H1 (cell line): Measurements from ENCODE around the gene KCNMA1. TPM values are rescaled to one million over a fixed set of nuclear protein-coding genes. Genes with fewer than 3 reads are reported as not detected.

ENCODE experiments used
- CTCF ChIA-PET: fragments of 300-600 bp; sonication (Branson Sonifier 250); formaldehyde crosslinking; loops from one replicate; lab custom pipeline; 2021; ENCODE audit not compliant: partially characterized antibody; lab: Charles Lee
- POLR2A ChIA-PET: fragments of 300-600 bp; sonication (Branson Sonifier 250); formaldehyde crosslinking; loops from one replicate; lab custom pipeline; 2021; ENCODE audit warnings: inconsistent platforms; ENCODE audit not compliant: partially characterized antibody; lab: Charles Lee
- DNase-seq, 2 experiments: peaks; one replicate each; pipeline versions ENCODE4 v3.0.0 to v3.0.0-alpha.2; 2010 to 2022; ENCODE audit warnings: low spot score in 2 of 2, low read depth in 1 of 2, mixed read lengths in 1 of 2
- FAIRE-seq: peaks from 2 replicates; lab custom pipeline; 2011; peaks lifted over from hg19 to GRCh38; lab: Jason Lieb, UNC
- H2AFZ ChIP-seq: 2 replicates; pipeline ENCODE4 v1.8.1; 2012; ENCODE audit warnings: low read length, inconsistent platforms
- H2AK5ac ChIP-seq: 2 replicates; pipeline ENCODE4 v1.6.1; 2013; ENCODE audit warnings: low read depth, low read length
- H2BK120ac ChIP-seq: replicated peaks from 2 replicates; pipeline ENCODE3; 2013; ENCODE audit warnings: low read depth, low read length, inconsistent platforms
- H2BK12ac ChIP-seq: 2 replicates; pipeline ENCODE4 v1.6.1; 2013; ENCODE audit warnings: low read depth, low read length
- H2BK15ac ChIP-seq: 2 replicates; pipeline ENCODE4 v1.6.1; 2013; ENCODE audit warnings: low read length
- H2BK20ac ChIP-seq: 2 replicates; pipeline ENCODE4 v1.6.1; 2013; ENCODE audit warnings: low read length
- H2BK5ac ChIP-seq: 2 replicates; pipeline ENCODE4 v1.6.1; 2013; ENCODE audit warnings: low read depth, low read length
- H3K14ac ChIP-seq: 2 replicates; pipeline ENCODE4 v1.6.1; 2013; ENCODE audit warnings: inconsistent platforms; ENCODE audit not compliant: insufficient read length
- H3K18ac ChIP-seq: 2 replicates; pipeline ENCODE4 v1.6.1; 2013; ENCODE audit warnings: low read length; ENCODE audit errors: extremely low read depth
- H3K23ac ChIP-seq: 2 replicates; pipeline ENCODE4 v1.6.1; 2013; ENCODE audit warnings: inconsistent platforms; ENCODE audit not compliant: insufficient read length
- H3K23me2 ChIP-seq: 2 replicates; pipeline ENCODE4 v1.6.1; 2013; ENCODE audit warnings: low read depth, low read length
- H3K27ac ChIP-seq: 2 replicates; pipeline ENCODE4 v1.6.1; 2011; ENCODE audit warnings: low read depth, low read length, inconsistent platforms
- H3K27me3 ChIP-seq, 4 experiments: replicated peaks in 1 of 4; 1 replicate in 1 of 4; 2 replicates in 3 of 4; pipeline versions ENCODE4 v1.6.1 to v1.8.1; 2011 to 2013; ENCODE audit warnings: low read length in 3 of 4, mild to moderate bottlenecking in 3 of 4, inconsistent platforms in 2 of 4, mixed read lengths in 2 of 4, moderate library complexity in 1 of 4; ENCODE audit not compliant: control insufficient read depth in 3 of 4, insufficient read depth in 3 of 4; ENCODE audit errors: extremely low read depth in 1 of 4
- H3K36me3 ChIP-seq, 4 experiments: 2 replicates each; pipeline versions ENCODE4 v1.6.1 to v1.8.1; 2011 to 2013; ENCODE audit warnings: mild to moderate bottlenecking in 4 of 4, low read length in 3 of 4, moderate library complexity in 2 of 4, control low read depth in 1 of 4, inconsistent platforms in 1 of 4; ENCODE audit not compliant: insufficient read depth in 4 of 4, control insufficient read depth in 2 of 4
- H3K4ac ChIP-seq: replicated peaks from 2 replicates; pipeline ENCODE3; 2013; ENCODE audit warnings: low read length, low read depth, mixed read lengths, inconsistent platforms; ENCODE audit not compliant: insufficient read length
- H3K4me1 ChIP-seq, 4 experiments: replicated peaks in 1 of 4; 1 replicate in 1 of 4; 2 replicates in 3 of 4; pipeline versions ENCODE4 v1.6.1 to v1.8.1; 2011 to 2013; ENCODE audit warnings: low read length in 3 of 4, inconsistent platforms in 2 of 4, mixed read lengths in 1 of 4; ENCODE audit not compliant: insufficient read depth in 4 of 4, control insufficient read depth in 3 of 4
- H3K4me2 ChIP-seq, 2 experiments: 2 replicates each; pipeline versions ENCODE4 v1.6.1 to v1.8.1; 2011 to 2013; ENCODE audit warnings: low read depth in 2 of 2, low read length in 2 of 2, control low read depth in 1 of 2, inconsistent platforms in 1 of 2, mild to moderate bottlenecking in 1 of 2; ENCODE audit not compliant: insufficient read depth in 1 of 2
- H3K4me3 ChIP-seq, 4 experiments: fragments of 200-600, 300-600 bp in 1 of 4; sonication (generic), shearing (Covaris generic), sonication (Bioruptor Twin) in 1 of 4; 2 replicates each; pipeline versions ENCODE4 v1.5.1 to v1.8.1; 2011 to 2016; ENCODE audit warnings: low read length in 4 of 4, low read depth in 3 of 4, control low read depth in 2 of 4, inconsistent platforms in 2 of 4, mild to moderate bottlenecking in 2 of 4, mixed read lengths in 1 of 4, moderate library complexity in 1 of 4; ENCODE audit not compliant: insufficient read depth in 2 of 4; ENCODE audit errors: extremely low read depth in 1 of 4
- H3K56ac ChIP-seq: replicated peaks from 2 replicates; pipeline ENCODE3; 2013; ENCODE audit warnings: low read depth, mild to moderate bottlenecking, mixed read lengths, low read length, inconsistent platforms; ENCODE audit not compliant: insufficient read length
- H3K79me1 ChIP-seq: 2 replicates; pipeline ENCODE4 v1.6.1; 2013; ENCODE audit warnings: low read depth, low read length, control low read depth
- H3K79me2 ChIP-seq, 2 experiments: 2 replicates each; pipeline versions ENCODE4 v1.6.1 to v1.8.1; 2012 to 2013; ENCODE audit warnings: low read length in 2 of 2, mild to moderate bottlenecking in 2 of 2, inconsistent platforms in 1 of 2; ENCODE audit not compliant: insufficient read depth in 2 of 2, control insufficient read depth in 1 of 2
- H3K9ac ChIP-seq, 4 experiments: replicated peaks in 1 of 4; 1 replicate in 1 of 4; 2 replicates in 3 of 4; pipeline versions ENCODE4 v1.6.1 to v1.8.1; 2011 to 2013; ENCODE audit warnings: low read depth in 3 of 4, low read length in 3 of 4, control low read depth in 2 of 4, mild to moderate bottlenecking in 2 of 4, moderate library complexity in 2 of 4, inconsistent platforms in 1 of 4; ENCODE audit errors: extremely low read depth in 1 of 4
- H3K9me3 ChIP-seq, 2 experiments: 2 replicates each; pipeline versions ENCODE4 v1.6.1 to v1.8.1; 2012 to 2013; ENCODE audit warnings: mild to moderate bottlenecking in 2 of 2, moderate library complexity in 2 of 2, control low read depth in 1 of 2, inconsistent platforms in 1 of 2, low read depth in 1 of 2, low read length in 1 of 2, mixed read lengths in 1 of 2; ENCODE audit not compliant: insufficient read depth in 2 of 2
- H4K20me1 ChIP-seq, 2 experiments: replicated peaks in 1 of 2; 2 replicates each; pipeline versions ENCODE3 to v1.8.1; 2011 to 2013; ENCODE audit warnings: inconsistent platforms in 2 of 2, low read length in 2 of 2, mild to moderate bottlenecking in 1 of 2; ENCODE audit not compliant: insufficient read depth in 2 of 2, control insufficient read depth in 1 of 2
- H4K5ac ChIP-seq: 2 replicates; pipeline ENCODE4 v1.6.1; 2013; ENCODE audit warnings: low read length, low read depth, mixed read lengths, inconsistent platforms; ENCODE audit not compliant: insufficient read length
- H4K8ac ChIP-seq: 2 replicates; pipeline ENCODE4 v1.8.0; 2013; ENCODE audit warnings: mild to moderate bottlenecking, moderate library complexity, low read length, inconsistent platforms; ENCODE audit not compliant: insufficient read depth; ENCODE audit errors: extremely low read depth
- H4K91ac ChIP-seq: replicated peaks from 2 replicates; pipeline ENCODE3; 2013; ENCODE audit warnings: low read length, mixed read lengths, inconsistent platforms; ENCODE audit not compliant: insufficient read length
- EGR1 ChIP-seq: IDR thresholded peaks from 2 replicates; pipeline ENCODE4 v1.6.1; 2011; ENCODE audit warnings: low read depth, low read length, borderline replicate concordance
- JUND ChIP-seq: IDR thresholded peaks from 2 replicates; pipeline ENCODE4 v1.6.1; 2011; ENCODE audit warnings: mild to moderate bottlenecking, improper control_type of control experiment, low read length
- KDM5A ChIP-seq: fragments of 200-600 bp; IDR thresholded peaks from 2 replicates; pipeline ENCODE4 v1.7.1; 2012; ENCODE audit warnings: mild to moderate bottlenecking, low read length, inconsistent platforms, mixed read lengths
- NRF1 ChIP-seq: IDR thresholded peaks from 2 replicates; pipeline ENCODE4 v1.6.1; 2011; ENCODE audit warnings: mild to moderate bottlenecking, low read depth, low read length, improper control_type of control experiment
- RBBP5 ChIP-seq: IDR thresholded peaks from 2 replicates; pipeline ENCODE4 v1.7.1; 2012; ENCODE audit warnings: low read depth, mild to moderate bottlenecking, inconsistent platforms, low read length, moderate library complexity, borderline replicate concordance
- SIRT6 ChIP-seq: IDR thresholded peaks from one replicate; pipeline ENCODE4 v1.7.1; 2012; ENCODE audit warnings: low read length, inconsistent platforms
- SP4 ChIP-seq: IDR thresholded peaks from 2 replicates; pipeline ENCODE4 v1.6.1; 2012; ENCODE audit warnings: low read length, inconsistent platforms
- WGBS, 2 experiments: shearing (Covaris generic) in 1 of 2; methylation state at CpG; one replicate each; pipeline versions ENCODE4 v1.1.6 to v1.1.7; 2013 to 2015; ENCODE audit warnings: low lambda C conversion rate in 2 of 2, mixed read lengths in 2 of 2, inconsistent platforms in 1 of 2, low coverage in 1 of 2, missing lambda C conversion rate in 1 of 2; ENCODE audit not compliant: insufficient replicate concordance in 2 of 2, insufficient coverage in 1 of 2, insufficient read length in 1 of 2; ENCODE audit errors: extremely low coverage in 1 of 2, missing lambda C conversion rate in 1 of 2; 5-methylcytosine and 5-hydroxymethylcytosine counted together
- polyA plus RNA-seq, 7 experiments: library from polyadenylated mRNA; depleted of rRNA in 3 of 7; stranded (reverse) in 5 of 7; unstranded in 2 of 7; fragments of >200 nt in 5 of 7; fragments of 200-250 nt in 2 of 7; gene quantifications; 1 replicate in 5 of 7; 2 replicates in 1 of 7; 4 replicates in 1 of 7; pipeline versions ENCODE4 v1.2.1 to v1.2.3, GENCODE V29; 2011 to 2013; ENCODE audit warnings: missing spikeins in 2 of 7, mixed read lengths in 2 of 7
- total RNA-seq: library from RNA; stranded (reverse); fragmentation: NEBNext Ultra II Directional; extraction: Animal tissue kit (Norgen Biotek cat#: 25700); gene quantifications from 2 replicates; pipeline ENCODE4 v1.2.1, GENCODE V29; 2021

The KCNMA1 gene
- total and polyA plus RNA-seq, 2 of the 8 experiments (the other 6 are each of a cell fraction or from before 2014, with no cell fraction given) = 10.2 to 11.1 TPM

DNA sequence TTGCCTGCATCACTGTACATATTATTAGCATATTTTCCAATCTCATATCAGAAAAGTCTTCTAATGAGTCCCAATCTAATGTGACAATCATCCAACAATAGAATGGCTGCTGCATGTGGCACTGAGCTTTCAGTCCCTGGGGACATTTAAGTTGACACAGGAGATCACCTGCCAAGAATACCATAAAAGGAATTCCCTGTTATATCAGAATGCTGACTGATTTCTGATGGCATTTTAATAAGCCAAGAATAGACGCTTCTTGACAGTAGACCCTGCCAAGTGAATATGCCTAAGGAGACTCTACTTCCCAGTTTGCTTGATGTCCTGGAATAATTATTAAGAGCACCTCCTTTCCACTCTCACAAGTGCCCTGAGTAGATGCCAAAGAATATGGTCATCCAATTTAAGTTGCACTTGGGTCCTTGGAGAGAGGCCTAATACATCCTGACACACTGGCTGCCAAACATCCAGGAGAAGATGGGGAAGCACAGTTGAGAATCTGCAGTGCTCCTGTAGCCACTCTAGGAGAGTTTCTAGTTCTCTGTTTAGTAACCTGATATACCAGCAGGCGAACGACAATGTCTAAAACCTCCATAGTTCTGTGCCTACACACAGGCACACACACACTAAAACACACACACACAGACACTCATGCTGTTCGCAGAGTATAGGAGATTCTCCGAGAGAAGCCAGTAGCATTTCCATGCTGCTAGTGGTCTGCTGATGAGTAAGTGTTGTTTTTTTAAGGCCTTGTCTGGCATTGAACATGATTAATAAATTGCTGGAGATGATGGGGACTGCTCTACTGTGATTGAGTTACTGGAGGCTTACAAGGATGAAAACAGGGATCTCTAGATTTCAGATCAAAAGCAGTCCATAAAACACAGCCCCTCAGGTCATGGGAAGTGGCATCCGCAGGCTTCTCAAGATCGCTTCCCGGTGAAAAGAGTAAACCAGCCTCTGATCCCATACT is 369.6 kb downstream of the KCNMA1 start:
- DNase-seq (no peak), FAIRE-seq (no peak)
- H2AK5ac ChIP-seq = no peak overlapping the region
- CTCF ChIA-PET = interaction anchor here (0.8 to 2.8 kb wide), 5 partner anchors 7 to 102 kb away, joined by 3 to 7 read pairs (median 3); no protein-coding TSS in a partner anchor
- no peak overlapping the region for H3K27ac ChIP-seq
- H3K4ac ChIP-seq = no peak overlapping the region
- H3K36me3 ChIP-seq = no peaks in the 10 kb centered on the region
- H2BK5ac ChIP-seq = no peak overlapping the region
- POLR2A ChIA-PET = interaction anchor here (0.9 kb wide), 1 partner anchor 93 kb away, joined by 3 read pairs; no protein-coding TSS in a partner anchor
- H3K4me3 ChIP-seq = no peak overlapping the region
- H3K9me3 ChIP-seq = no peaks in the 10 kb centered on the region
- 90% methylated on average over 8 of the region's 8 CpGs; no CpG with 5 or more reads in 1 of the 2 experiments for WGBS, 2 experiments
- H3K4me2 ChIP-seq = no peak overlapping the region
- no peaks in the 10 kb centered on the region for H3K79me2 ChIP-seq
- no peak overlapping the region for H2BK120ac ChIP-seq
- H2BK15ac ChIP-seq = no peak overlapping the region
- H3K79me1 ChIP-seq = peaks cover 2% of the 10 kb centered on the region; the same call in 1 of the 2 replicates
- H4K8ac ChIP-seq = no peak overlapping the region
- H4K20me1 ChIP-seq = no peaks in the 10 kb centered on the region
- no peak overlapping the region for H2BK12ac ChIP-seq
- H3K23me2 ChIP-seq = no peaks in the 10 kb centered on the region
- no peak overlapping the region for H4K91ac ChIP-seq
- H2AFZ ChIP-seq = no peak overlapping the region
- no peak overlapping the region for H3K18ac ChIP-seq
- TF ChIP-seq SIRT6 (no peak), RBBP5 (no peak), KDM5A (no peak), JUND (no peak), SP4 (no peak), NRF1 (no peak), EGR1 (no peak)
- H3K23ac ChIP-seq = no peak overlapping the region
- H2BK20ac ChIP-seq = no peak overlapping the region
- H3K27me3 ChIP-seq = no peaks in the 10 kb centered on the region
- no peak overlapping the region for H4K5ac ChIP-seq
- no peak overlapping the region for H3K14ac ChIP-seq
- H3K9ac ChIP-seq = no peak overlapping the region
- H3K4me1 ChIP-seq = no peaks in the 10 kb centered on the region
- no peak overlapping the region for H3K56ac ChIP-seq
